GM06990 (cell line): ENCODE results near the gene FAH.
"Not testable (repeated sequence)": the region's sequence is repeated elsewhere in the genome, so short reads cannot be mapped to it uniquely, and the experiment has no call there.

ENCODE experiments used
- DNase-seq: peaks from one replicate; pipeline ENCODE4 v3.0.0-alpha.2; 2011; ENCODE audit not compliant: insufficient read length; ENCODE audit errors: extremely low read depth
- H3K27me3 ChIP-seq: replicated peaks from 2 replicates; pipeline ENCODE4 v1.6.0; 2011; ENCODE audit warnings: low read length; ENCODE audit not compliant: control insufficient read depth, insufficient read depth
- H3K36me3 ChIP-seq: 2 replicates; pipeline ENCODE4 v1.5.1; 2011; ENCODE audit warnings: low read length; ENCODE audit not compliant: control insufficient read depth, insufficient read depth
- H3K4me3 ChIP-seq: replicated peaks from 2 replicates; pipeline ENCODE4 v1.5.1; 2011; ENCODE audit warnings: low read depth, mild to moderate bottlenecking, control low read depth, low read length
- TF ChIP-seq, protein P1 (sequence below): IDR thresholded peaks from 2 replicates; pipeline ENCODE4 v1.5.1; 2011; ENCODE audit warnings: low read length, control low read depth, mild to moderate bottlenecking, inconsistent platforms; ENCODE audit not compliant: insufficient read depth, poor library complexity, severe bottlenecking

Gene FAH

DNA sequence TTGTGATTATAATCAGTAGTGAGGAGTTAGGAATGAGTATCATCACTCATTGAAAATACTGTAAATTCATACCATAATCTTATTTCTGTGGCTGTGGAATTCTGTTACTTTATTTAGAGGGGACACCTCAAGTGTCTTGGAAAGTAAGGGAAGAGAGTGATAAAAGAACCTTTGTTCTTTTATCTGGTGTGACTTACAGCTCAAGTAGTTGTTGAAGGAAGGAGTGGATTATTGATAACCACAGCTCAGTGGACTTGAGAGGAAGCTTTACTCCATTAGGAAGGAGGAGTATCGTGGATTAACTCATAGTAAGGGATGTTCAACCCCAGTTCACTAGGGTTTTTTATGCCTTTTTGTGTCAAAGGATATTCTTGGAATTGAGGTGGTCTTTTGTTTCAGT lies 32.2 kb upstream of the FAH start:
- Histone ChIP-seq H3K27me3 (no peaks in the 10 kb centered on the region), H3K4me3 (no peak overlapping the region), H3K36me3 (peaks cover 5% of the 10 kb centered on the region)
- DNase-seq, result no peak
- TF ChIP-seq, protein P1, sequence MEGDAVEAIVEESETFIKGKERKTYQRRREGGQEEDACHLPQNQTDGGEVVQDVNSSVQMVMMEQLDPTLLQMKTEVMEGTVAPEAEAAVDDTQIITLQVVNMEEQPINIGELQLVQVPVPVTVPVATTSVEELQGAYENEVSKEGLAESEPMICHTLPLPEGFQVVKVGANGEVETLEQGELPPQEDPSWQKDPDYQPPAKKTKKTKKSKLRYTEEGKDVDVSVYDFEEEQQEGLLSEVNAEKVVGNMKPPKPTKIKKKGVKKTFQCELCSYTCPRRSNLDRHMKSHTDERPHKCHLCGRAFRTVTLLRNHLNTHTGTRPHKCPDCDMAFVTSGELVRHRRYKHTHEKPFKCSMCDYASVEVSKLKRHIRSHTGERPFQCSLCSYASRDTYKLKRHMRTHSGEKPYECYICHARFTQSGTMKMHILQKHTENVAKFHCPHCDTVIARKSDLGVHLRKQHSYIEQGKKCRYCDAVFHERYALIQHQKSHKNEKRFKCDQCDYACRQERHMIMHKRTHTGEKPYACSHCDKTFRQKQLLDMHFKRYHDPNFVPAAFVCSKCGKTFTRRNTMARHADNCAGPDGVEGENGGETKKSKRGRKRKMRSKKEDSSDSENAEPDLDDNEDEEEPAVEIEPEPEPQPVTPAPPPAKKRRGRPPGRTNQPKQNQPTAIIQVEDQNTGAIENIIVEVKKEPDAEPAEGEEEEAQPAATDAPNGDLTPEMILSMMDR, result no peak

DNA sequence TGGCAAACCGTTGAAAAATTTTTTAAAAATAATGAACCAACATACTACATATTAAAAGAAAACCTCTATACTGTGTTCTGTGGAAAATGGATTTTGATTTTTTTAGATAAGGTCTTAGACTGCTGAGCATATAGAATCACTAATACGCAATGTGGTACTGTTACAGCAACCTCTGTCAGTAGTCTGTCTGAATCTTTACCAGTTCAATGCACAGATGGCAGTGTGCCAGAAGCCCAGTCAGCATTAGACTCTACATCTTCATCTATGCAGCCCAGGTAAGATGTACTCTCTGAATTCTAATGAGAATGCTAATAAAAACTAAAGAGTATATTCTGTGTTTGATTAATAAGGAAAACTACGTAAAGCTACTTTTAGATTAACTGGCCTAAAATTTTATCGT lies 31.3 kb upstream of the FAH start:
- TF ChIP-seq, protein P1, result no peak
- no peaks in the 10 kb centered on the region for H3K27me3 ChIP-seq
- H3K36me3 ChIP-seq, result peaks cover 8% of the 10 kb centered on the region
- H3K4me3 ChIP-seq, result no peak overlapping the region
- DNase-seq, result no peak

GRCh38 chr15:80123034-80123433 lies 29.8 kb upstream of the FAH start:
- Histone ChIP-seq H3K4me3 (no peak overlapping the region), H3K36me3 (peaks cover 8% of the 10 kb centered on the region), H3K27me3 (no peaks in the 10 kb centered on the region)
- TF ChIP-seq, protein P1, result no peak
- DNase-seq, result no peak

DNA sequence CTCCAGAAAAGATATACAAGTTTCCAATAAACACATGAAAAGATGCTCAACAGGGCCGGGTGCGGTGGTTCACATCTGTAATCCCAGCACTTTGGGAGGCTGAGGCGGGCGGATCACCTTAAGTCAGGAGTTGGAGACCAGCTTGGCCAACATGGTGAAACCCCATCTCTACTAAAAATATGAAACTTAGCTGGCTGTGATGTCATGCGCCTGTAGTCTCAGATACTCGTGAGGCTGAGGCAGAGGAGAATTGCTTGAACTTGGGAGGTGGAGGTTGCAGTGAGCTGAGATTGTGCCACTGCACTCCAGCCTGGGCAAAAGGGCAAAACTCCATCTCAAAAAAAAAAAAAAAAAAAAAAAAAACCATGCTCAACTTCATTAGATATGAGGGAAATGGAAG lies 25.5 kb upstream of the FAH start:
- not testable (repeated sequence) for H3K27me3 ChIP-seq, H3K4me3 ChIP-seq, DNase-seq
- H3K36me3 ChIP-seq, result peaks cover 11% of the 10 kb centered on the region

GRCh38 chr15:80127911-80128310 lies 24.9 kb upstream of the FAH start:
- TF ChIP-seq, protein P1, result no peak
- Histone ChIP-seq H3K27me3 (no peaks in the 10 kb centered on the region), H3K4me3 (no peak overlapping the region), H3K36me3 (peaks cover 11% of the 10 kb centered on the region)
- DNase-seq, result no peak

DNA sequence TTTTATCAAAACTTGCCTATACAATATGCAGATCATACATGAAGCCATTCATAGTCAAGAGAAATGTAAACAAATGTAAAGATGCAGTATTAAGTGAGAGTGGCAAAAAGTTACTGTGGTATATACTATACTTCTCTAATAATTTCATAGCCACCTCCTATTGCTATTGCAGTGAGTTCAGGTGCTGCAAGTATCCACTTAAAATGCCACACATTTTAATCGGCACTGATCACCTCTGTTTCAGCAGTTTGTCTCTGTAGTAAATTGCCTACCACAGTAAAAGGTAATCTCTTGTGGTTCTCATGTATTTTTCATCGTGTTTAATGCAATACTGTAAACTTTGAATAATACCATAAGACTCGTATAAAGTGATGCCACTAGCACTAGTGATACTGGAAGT lies 20.4 kb upstream of the FAH start:
- Histone ChIP-seq H3K4me3 (no peak overlapping the region), H3K36me3 (peaks cover 14% of the 10 kb centered on the region), H3K27me3 (no peaks in the 10 kb centered on the region)
- TF ChIP-seq, protein P1, result no peak
- no peak for DNase-seq
